ENCODE data around the gene SEC11A.

The SEC11A gene

GRCh38 chr15:84681831-84682230 is 34.1 kb downstream of the SEC11A start:
- no peak overlapping the region for H3K9ac ChIP-seq (ENCODE audit: low read depth, low read length)
- no peaks in the 10 kb centered on the region for H3K4me1 ChIP-seq (ENCODE audit: insufficient read depth, low read length)
- H3K9me3 ChIP-seq (ENCODE audit: control insufficient read depth, insufficient read depth, low read length), result no peaks in the 10 kb centered on the region
- H3K36me3 ChIP-seq (ENCODE audit: insufficient read depth, low read length), result peaks cover 5% of the 10 kb centered on the region

DNA sequence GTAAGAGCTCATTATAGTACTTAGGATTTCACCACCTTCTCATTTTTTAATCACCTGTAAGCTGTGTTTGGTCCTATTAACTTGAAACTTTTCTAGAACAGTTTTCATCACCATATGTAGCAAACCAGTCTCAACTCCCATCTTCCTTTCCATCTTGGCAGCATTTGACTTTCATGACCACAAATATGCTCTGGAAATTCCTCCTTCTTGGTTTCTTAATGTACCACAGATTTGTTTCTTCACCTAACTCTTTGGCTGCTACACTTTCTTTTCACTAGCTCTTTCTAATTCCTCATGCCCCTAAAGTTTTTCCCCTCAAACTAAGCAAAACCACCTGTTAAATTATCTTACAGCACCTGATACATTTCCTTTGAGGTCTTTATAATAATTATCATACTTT is 44.7 kb downstream of the SEC11A start:
- Histone ChIP-seq H3K36me3 (ENCODE audit: insufficient read depth, low read length) (peaks cover 20% of the 10 kb centered on the region), H3K9ac (ENCODE audit: low read depth, low read length) (no peak overlapping the region)

DNA sequence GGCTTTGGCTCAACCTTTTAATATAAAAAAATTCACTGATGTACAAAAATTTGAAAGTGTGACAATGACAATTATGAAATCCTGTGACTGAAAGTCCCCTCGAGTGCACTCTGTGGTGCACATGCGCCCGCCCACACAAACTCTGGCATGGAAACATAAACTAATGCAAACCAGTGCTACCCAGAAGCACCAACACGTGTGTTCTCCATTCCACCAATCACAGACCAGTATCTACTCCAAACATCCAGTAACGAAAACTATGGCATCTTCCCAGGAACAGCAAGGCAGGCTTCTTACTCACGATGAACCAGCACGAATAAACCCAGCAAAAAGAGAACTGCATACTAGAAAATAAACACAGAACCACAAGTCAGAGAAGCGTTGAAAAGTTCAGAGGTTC is 46.2 kb downstream of the SEC11A start:
- Histone ChIP-seq H3K9ac (ENCODE audit: low read depth, low read length) (no peak overlapping the region), H3K36me3 (ENCODE audit: insufficient read depth, low read length) (peaks cover 21% of the 10 kb centered on the region)

More for the DNA sequence above, 44.7 kb downstream of the SEC11A start:
- Histone ChIP-seq H3K9me3 (ENCODE audit: control insufficient read depth, insufficient read depth, low read length) (no peaks in the 10 kb centered on the region), H3K4me1 (ENCODE audit: insufficient read depth, low read length) (no peaks in the 10 kb centered on the region)

DNA sequence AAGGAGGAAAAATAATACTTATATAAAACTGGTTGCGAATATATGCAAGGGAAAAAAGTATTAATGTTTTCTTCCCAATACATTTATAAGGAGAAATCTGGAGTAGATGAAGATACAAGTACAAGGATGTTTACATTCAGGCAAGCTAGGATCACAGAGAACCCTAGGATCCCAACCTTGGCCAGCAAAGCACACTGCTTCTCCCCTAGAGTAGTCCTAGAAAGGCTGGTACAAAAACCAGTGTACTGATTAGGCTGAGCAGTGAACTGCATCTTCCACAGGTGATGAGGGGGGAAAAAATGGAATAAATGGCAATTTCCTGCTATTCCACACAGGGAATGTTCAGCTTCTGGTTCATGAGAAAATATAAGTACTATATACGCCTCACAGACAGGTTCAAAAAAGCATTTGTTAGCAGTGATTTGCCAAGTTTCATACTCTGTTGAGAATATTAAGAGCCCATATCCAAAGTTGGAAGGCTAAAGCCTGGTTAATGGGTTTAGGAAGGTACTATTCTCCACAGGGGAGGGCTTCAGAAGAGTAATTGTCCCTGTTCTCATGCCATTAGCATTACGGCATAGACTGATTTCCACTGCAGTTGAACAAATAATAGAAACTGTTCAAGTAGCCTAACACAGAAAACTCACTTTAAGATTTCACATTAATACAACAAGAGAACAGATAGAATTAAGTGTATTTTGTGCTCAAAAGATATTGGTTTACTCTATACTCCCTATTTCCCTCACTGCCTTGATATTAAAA is 47.5 kb downstream of the SEC11A start:
- Histone ChIP-seq H3K9me3 (ENCODE audit: control insufficient read depth, insufficient read depth, low read length) (no peaks in the 10 kb centered on the region), H3K36me3 (ENCODE audit: insufficient read depth, low read length) (peaks cover 21% of the 10 kb centered on the region), H3K9ac (ENCODE audit: low read depth, low read length) (no peak overlapping the region), H3K4me1 (ENCODE audit: insufficient read depth, low read length) (no peaks in the 10 kb centered on the region)

More for the DNA sequence above, 46.2 kb downstream of the SEC11A start:
- H3K9me3 ChIP-seq (ENCODE audit: control insufficient read depth, insufficient read depth, low read length), result no peaks in the 10 kb centered on the region
- H3K4me1 ChIP-seq (ENCODE audit: insufficient read depth, low read length), result no peaks in the 10 kb centered on the region

DNA sequence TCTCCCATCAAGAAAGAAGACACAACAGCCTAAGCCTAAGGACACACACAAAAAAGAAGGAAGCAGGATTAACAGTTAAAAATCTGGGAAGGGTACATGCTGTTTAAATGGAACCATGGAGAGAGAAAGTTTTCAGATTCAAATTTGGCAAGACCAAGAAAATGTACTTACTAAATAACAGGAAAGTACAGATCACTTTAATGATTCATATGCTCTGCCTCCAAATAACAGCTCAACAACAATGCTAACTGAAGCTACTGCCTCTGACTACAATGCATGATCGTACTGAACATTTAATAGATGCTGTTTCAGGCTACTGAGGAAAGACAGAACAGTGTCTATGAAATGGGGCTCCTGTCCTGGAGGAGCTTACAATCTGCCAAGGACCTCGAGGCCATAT is 49.6 kb downstream of the SEC11A start:
- Histone ChIP-seq H3K9ac (ENCODE audit: low read depth, low read length) (no peak overlapping the region), H3K36me3 (ENCODE audit: insufficient read depth, low read length) (peaks cover 18% of the 10 kb centered on the region), H3K4me1 (ENCODE audit: insufficient read depth, low read length) (no peaks in the 10 kb centered on the region), H3K9me3 (ENCODE audit: control insufficient read depth, insufficient read depth, low read length) (no peaks in the 10 kb centered on the region)

- Histone ChIP-seq H3K9ac (ENCODE audit: low read depth, low read length) (no peak overlapping the region), H3K36me3 (ENCODE audit: insufficient read depth, low read length) (peaks cover 10% of the 10 kb centered on the region; the same call in 1 of the 2 replicates), H3K9me3 (ENCODE audit: control insufficient read depth, insufficient read depth, low read length) (no peaks in the 10 kb centered on the region), H3K4me1 (ENCODE audit: insufficient read depth, low read length) (no peaks in the 10 kb centered on the region; the same call in 1 of the 2 replicates)
Observed at GRCh38 chr15:84661001-84661400, 54.9 kb downstream of the SEC11A start.

DNA sequence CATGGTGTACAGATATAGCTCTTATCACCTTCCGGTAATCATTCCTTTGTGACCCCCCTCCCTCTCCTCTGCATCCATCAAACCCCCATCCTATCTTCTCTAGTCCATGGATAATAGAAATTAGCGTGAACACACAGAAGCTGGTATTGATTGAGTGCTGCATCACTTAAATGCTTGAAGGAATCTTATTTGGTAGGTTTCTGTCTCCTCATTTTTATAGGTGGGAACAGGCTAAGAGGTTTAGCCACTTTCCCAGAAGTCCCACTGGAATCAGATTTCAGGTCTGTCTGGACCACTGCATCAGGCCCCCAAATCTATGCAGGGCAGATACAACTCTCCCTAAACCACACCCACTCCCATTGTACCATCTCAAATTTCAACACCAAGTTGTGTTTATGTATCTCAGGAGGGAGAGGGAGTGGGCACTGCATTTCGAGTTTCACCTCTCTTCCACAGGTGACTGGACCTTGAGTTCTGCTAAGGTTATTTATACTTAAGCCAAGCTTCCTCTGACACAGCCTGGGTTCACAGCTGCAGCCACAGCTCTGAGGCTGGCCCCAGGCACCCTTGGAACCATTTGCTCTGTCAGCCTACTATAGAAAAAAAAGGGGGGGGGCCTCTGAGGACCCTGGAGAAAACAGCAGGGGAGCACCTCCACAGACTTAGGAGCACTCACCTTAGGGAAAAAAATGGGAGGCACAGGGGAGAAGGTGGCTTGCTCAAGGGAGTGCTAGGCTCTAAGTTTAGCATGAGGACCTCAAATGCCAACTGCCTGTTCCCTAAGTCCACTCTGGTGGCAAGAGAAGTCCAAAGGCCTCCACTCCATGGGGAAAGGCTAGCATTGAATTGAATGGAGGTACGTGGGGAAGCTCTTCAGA is 55.8 kb downstream of the SEC11A start:
- no peak overlapping the region for H3K9ac ChIP-seq (ENCODE audit: low read depth, low read length)
- H3K36me3 ChIP-seq (ENCODE audit: insufficient read depth, low read length), result 0 out of 2 replicates have a peak, but pooled peaks cover 6% of the 10 kb centered on the region
- no peaks in the 10 kb centered on the region; the same call in 1 of the 2 replicates for H3K4me1 ChIP-seq (ENCODE audit: insufficient read depth, low read length)
- H3K9me3 ChIP-seq (ENCODE audit: control insufficient read depth, insufficient read depth, low read length), result no peaks in the 10 kb centered on the region

DNA sequence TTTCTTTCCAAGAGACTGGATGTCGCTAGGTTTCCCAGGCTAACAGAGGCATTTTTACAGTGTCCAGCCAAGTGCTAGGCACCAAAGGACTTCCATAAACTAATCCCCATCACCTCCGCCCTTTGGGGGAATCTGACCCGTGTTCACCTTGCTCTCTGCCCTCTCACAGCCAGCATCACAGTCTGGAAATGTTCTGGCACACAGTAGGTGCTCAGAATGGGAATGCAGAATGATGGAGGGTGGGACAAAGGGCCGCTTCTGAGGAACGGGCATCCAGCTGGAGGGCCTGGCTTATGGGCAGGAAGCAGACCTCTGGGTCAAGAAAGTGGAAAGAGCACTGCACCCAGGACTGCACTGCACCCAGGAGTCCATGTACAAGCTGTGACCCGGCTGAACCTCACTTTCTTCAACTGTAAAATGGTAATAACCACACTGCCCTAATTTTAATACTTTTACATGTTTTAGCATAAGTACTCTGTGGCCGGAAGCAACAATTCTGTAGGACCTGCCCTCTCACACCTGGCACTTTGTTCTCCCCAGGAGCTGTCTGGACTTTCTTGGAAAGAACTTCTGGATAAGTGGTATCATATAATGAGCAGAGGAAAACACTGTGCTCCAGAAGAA is 57.0 kb downstream of the SEC11A start:
- Histone ChIP-seq H3K9me3 (ENCODE audit: control insufficient read depth, insufficient read depth, low read length) (no peaks in the 10 kb centered on the region), H3K4me1 (ENCODE audit: insufficient read depth, low read length) (no peaks in the 10 kb centered on the region; the same call in 1 of the 2 replicates), H3K9ac (ENCODE audit: low read depth, low read length) (peak overlapping the region; percentile 67), H3K36me3 (ENCODE audit: insufficient read depth, low read length) (0 out of 2 replicates have a peak, but pooled peaks cover 3% of the 10 kb centered on the region)

DNA sequence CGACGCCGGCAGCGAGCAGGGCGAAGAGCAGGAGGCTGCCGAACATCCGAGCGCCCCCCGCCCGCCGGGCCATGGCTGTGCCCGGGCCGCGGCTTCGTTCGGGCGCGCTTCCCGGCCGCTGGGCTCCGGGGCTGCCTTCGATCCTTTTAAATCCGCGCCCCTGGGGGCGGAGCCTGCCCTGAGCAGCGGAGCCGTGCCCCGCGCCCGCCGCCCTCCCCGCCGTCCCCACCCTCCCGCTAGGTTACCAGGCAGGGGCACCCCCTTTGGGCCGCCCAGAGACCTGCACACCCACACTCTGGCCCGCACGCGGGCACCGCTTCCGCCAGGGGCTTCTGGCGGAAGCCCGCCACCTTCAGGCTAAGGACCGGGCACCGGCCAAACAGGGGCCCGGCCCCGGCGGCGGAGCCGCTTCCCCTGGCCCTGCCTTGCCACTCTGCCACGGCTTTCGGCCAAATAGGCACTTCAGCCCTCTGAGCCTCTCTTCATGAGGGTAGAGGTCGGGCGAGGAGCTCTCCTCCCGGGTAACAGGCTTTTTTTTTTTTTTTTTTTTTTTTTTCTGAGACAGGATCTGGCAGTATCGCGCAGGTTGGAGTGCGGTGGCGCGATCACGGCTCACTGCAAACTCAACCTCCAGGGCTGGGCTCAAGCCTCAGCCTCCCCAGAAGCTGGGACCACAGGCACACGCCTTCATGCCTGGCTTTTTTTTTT is 57.7 kb downstream of the SEC11A start, which contains the start of gene NMB:
NMB (minus strand) TSS at position 120 of the 708 bp plus-strand sequence; CDS start at position 73, 47 bp downstream.
- peak within 1 kb of the TSS; percentile 67 for H3K9ac ChIP-seq (ENCODE audit: low read depth, low read length)
- 0 out of 2 replicates have a peak, but pooled peaks cover 3% of the 10 kb centered on the region for H3K36me3 ChIP-seq (ENCODE audit: insufficient read depth, low read length)
- H3K4me1 ChIP-seq (ENCODE audit: insufficient read depth, low read length), result no peaks in the 10 kb centered on the region; the same call in 1 of the 2 replicates
- no peaks in the 10 kb centered on the region for H3K9me3 ChIP-seq (ENCODE audit: control insufficient read depth, insufficient read depth, low read length)

DNA sequence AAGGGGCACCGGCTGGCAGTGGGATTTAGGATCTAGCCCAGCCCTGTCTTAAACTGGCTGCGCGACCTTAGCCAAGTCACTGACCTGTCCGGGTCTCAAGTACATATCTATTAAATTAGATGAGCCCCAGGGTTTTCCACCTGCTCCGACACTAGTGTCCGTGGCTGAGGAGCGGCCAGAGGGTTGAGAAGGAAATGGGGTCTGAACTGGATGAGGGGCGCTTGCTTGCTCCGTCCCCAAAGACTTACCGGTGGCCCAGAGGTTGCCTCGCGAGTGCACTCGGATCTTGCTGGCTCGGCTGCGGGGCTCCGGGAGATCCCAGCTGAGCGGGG is 58.2 kb downstream of the SEC11A start:
- Histone ChIP-seq H3K9ac (ENCODE audit: low read depth, low read length) (peak overlapping the region; percentile 67; the same call in 1 of the 2 replicates), H3K4me1 (ENCODE audit: insufficient read depth, low read length) (no peaks in the 10 kb centered on the region; the same call in 1 of the 2 replicates), H3K9me3 (ENCODE audit: control insufficient read depth, insufficient read depth, low read length) (no peaks in the 10 kb centered on the region), H3K36me3 (ENCODE audit: insufficient read depth, low read length) (0 out of 2 replicates have a peak, but pooled peaks cover 3% of the 10 kb centered on the region)

GRCh38 chr15:84656972-84657371 is 59.0 kb downstream of the SEC11A start:
- Histone ChIP-seq H3K36me3 (ENCODE audit: insufficient read depth, low read length) (no peaks in the 10 kb centered on the region), H3K9ac (ENCODE audit: low read depth, low read length) (no peak overlapping the region), H3K4me1 (ENCODE audit: insufficient read depth, low read length) (no peaks in the 10 kb centered on the region; the same call in 1 of the 2 replicates), H3K9me3 (ENCODE audit: control insufficient read depth, insufficient read depth, low read length) (no peaks in the 10 kb centered on the region)

GRCh38 chr15:84654689-84655453 is 61.1 kb downstream of the SEC11A start:
- H3K36me3 ChIP-seq (ENCODE audit: insufficient read depth, low read length), result no peaks in the 10 kb centered on the region

More at GRCh38 chr15:84654689-84655453, 61.1 kb downstream of the SEC11A start:
- Histone ChIP-seq H3K4me1 (ENCODE audit: insufficient read depth, low read length) (no peaks in the 10 kb centered on the region; the same call in 1 of the 2 replicates), H3K9me3 (ENCODE audit: control insufficient read depth, insufficient read depth, low read length) (no peaks in the 10 kb centered on the region), H3K9ac (ENCODE audit: low read depth, low read length) (peak overlapping the region; percentile 91)

Measured in ES-I3 (cell line).